Pancreas (tissue), 10 donors: ENCODE measurements around the gene SLC4A7. TPM values are rescaled to one million over a fixed set of nuclear protein-coding genes. Genes with fewer than 3 reads are reported as not detected.

Experiments used
- ATAC-seq, 4 donors: fragments of 200-7000 bp; cut with Tn5 transposase; one replicate each; pipeline versions ENCODE4 v1.8.0 to v1.9.1; 2020; ENCODE audit warnings: mild to moderate bottlenecking in 4 of 4, moderate library complexity in 4 of 4
- DNase-seq, 6 donors: peaks; one replicate each; pipeline ENCODE4 v3.0.0-alpha.2; 2020
- FAIRE-seq: peaks from 2 replicates; lab custom pipeline; 2012; peaks lifted over from hg19 to GRCh38; lab: Jason Lieb, UNC
- H3K27ac ChIP-seq, 4 donors: fragments of 200-600 bp; sonication (generic); 1 replicate in 3 of 4; 2 replicates in 1 of 4; pipeline versions ENCODE4 v1.5.0 to v1.8.0; 2020
- H3K27me3 ChIP-seq, 4 donors: fragments of 200-600 bp; one replicate each; pipeline ENCODE4 v1.8.0; 2021
- H3K36me3 ChIP-seq, 3 donors: fragments of 200-600 bp; sonication (generic) in 1 of 3; one replicate each; pipeline versions ENCODE4 v1.5.0 to v1.8.0; 2020 to 2021
- H3K4me1 ChIP-seq, 3 donors: fragments of 200-600 bp; one replicate each; pipeline ENCODE4 v1.8.0; 2021
- H3K4me3 ChIP-seq, 4 donors: fragments of 200-600 bp; sonication (generic) in 2 of 4; one replicate each; pipeline versions ENCODE4 v1.5.0 to v1.8.0; 2020 to 2021
- H3K9me3 ChIP-seq, 4 donors: fragments of 200-600 bp; one replicate each; pipeline ENCODE4 v1.8.0; 2021
- CTCF ChIP-seq, 4 donors: fragments of 200-600 bp; sonication (generic) in 3 of 4; IDR thresholded peaks; one replicate each; pipeline versions ENCODE4 v1.5.0 to v1.8.0; 2021; ENCODE audit warnings: antibody characterized with exemption in 4 of 4
- WGBS, 2 donors: extraction: QIAGEN DNeasy Blood & Tissue Kit; methylation state at CpG; one replicate each; pipeline ENCODE4 v1.1.7; 2013; 5-methylcytosine and 5-hydroxymethylcytosine counted together
- intact Hi-C, 3 donors: fragments of 100-400 bp; cut with DNase I; formaldehyde crosslinking; loops; one replicate each; pipeline versions ENCODE4 v1.11.1 to v1.14.2; 2022
- polyA plus RNA-seq, 2 donors: library from polyadenylated mRNA; stranded (reverse); fragments of 200-250 nt; gene quantifications; one replicate each; pipeline ENCODE4 v1.2.3, GENCODE V29; 2013
- total RNA-seq, 6 donors: library from RNA; stranded (reverse); fragmentation: NEBNext Ultra II Directional in 4 of 6; extraction: Animal tissue kit (Norgen Biotek cat#: 25700) in 4 of 6; gene quantifications; one replicate each; pipeline versions ENCODE4 v1.2.1 to v1.2.4, GENCODE V29; 2021 to 2023
- donor health status: healthy with polysubstance abuse.
- donor health status: DM: no; HTN: no; CAD: no; lungs with moderate emphysema.
- donor health status: DM: no; HTN: no; CAD: no.
- donor health status: control.
- donor health status: control.
- donor health status: Bipolar disorder and iron deficiency.
- donor health status: DM: yes; HTN: yes; CAD: no.
- donor health status: DM: no; HTN: no; CAD: no.
- donor health status: DM: no; HTN: no; CAD: no.
- donor health status: DM: yes; HTN: yes; CAD: no.

SLC4A7 gene
- total and polyA plus RNA-seq, 8 donors = 1.4 to 11.1 (median 3.7) TPM

- Histone ChIP-seq H3K36me3 (no peaks in the 10 kb centered on the region), H3K4me1 (no peaks in the 10 kb centered on the region), H3K9me3 (no peaks in the 10 kb centered on the region), H3K4me3 (no peak overlapping the region), H3K27me3 (no peaks in the 10 kb centered on the region), H3K27ac (no peak overlapping the region)
- DNase-seq = no peak
- no peak for TF ChIP-seq CTCF (IDR thresholded peaks at IDR 0.05)
- intact Hi-C loops = no loop called here
- WGBS, 2 donors = 84 to 92% methylated on average over 5 of the region's 5 CpGs
- ATAC-seq = peak in 1 of 4 donors; percentile 16
- FAIRE-seq = no peak
These were observed 19.3 kb upstream of the SLC4A7 start for GRCh38 chr3:27503526-27503925.

GRCh38 chr3:27501759-27502158, 17.6 kb upstream of the SLC4A7 start:
- Histone ChIP-seq H3K4me1 (no peaks in the 10 kb centered on the region), H3K27ac (no peak overlapping the region), H3K36me3 (no peaks in the 10 kb centered on the region), H3K9me3 (no peaks in the 10 kb centered on the region), H3K4me3 (no peak overlapping the region), H3K27me3 (no peaks in the 10 kb centered on the region)
- ATAC-seq = no peak
- FAIRE-seq = no peak
- no peak for TF ChIP-seq CTCF (IDR thresholded peaks at IDR 0.05)
- intact Hi-C loops = no loop called here
- DNase-seq = no peak
- WGBS, 2 donors = 95 to 96% methylated on average over 3 of the region's 3 CpGs

- H3K4me1 ChIP-seq = no peaks in the 10 kb centered on the region
- H3K27ac ChIP-seq = no peak overlapping the region
- no peak for ATAC-seq
- no peak overlapping the region for H3K4me3 ChIP-seq
- intact Hi-C loops = no loop called here
- no peaks in the 10 kb centered on the region for H3K27me3 ChIP-seq
- H3K36me3 ChIP-seq = no peaks in the 10 kb centered on the region
- no peak for DNase-seq
- no peak for FAIRE-seq
- no peaks in the 10 kb centered on the region for H3K9me3 ChIP-seq
- TF ChIP-seq CTCF (IDR thresholded peaks at IDR 0.05) = no peak
These were observed 16.8 kb upstream of the SLC4A7 start for GRCh38 chr3:27500986-27501385.

GRCh38 chr3:27500035-27500434, 15.9 kb upstream of the SLC4A7 start:
- WGBS, 2 donors = 95 to 100% methylated on average over 1 of the region's 1 CpG
- DNase-seq = no peak
- H3K4me1 ChIP-seq = no peaks in the 10 kb centered on the region
- H3K27ac ChIP-seq = no peak overlapping the region
- no peak overlapping the region for H3K4me3 ChIP-seq
- intact Hi-C loops = no loop called here
- ATAC-seq = no peak
- no peak for TF ChIP-seq CTCF (IDR thresholded peaks at IDR 0.05)
- no peaks in the 10 kb centered on the region for H3K9me3 ChIP-seq
- no peaks in the 10 kb centered on the region for H3K36me3 ChIP-seq
- H3K27me3 ChIP-seq = no peaks in the 10 kb centered on the region
- no peak for FAIRE-seq

GRCh38 chr3:27494784-27495183, 10.6 kb upstream of the SLC4A7 start:
- no peaks in the 10 kb centered on the region for H3K9me3 ChIP-seq
- no peak for TF ChIP-seq CTCF (IDR thresholded peaks at IDR 0.05)
- FAIRE-seq (no peak), ATAC-seq (no peak), DNase-seq (no peak)
- H3K36me3 ChIP-seq = no peaks in the 10 kb centered on the region
- H3K27ac ChIP-seq = no peak overlapping the region
- no peaks in the 10 kb centered on the region for H3K4me1 ChIP-seq
- H3K27me3 ChIP-seq = no peaks in the 10 kb centered on the region
- H3K4me3 ChIP-seq = no peak overlapping the region
- intact Hi-C loops = no loop called here
